HepG2 (cell line): ENCODE results near the gene BAHCC1. TPM values are rescaled to one million over a fixed set of nuclear protein-coding genes. Genes with fewer than 3 reads are reported as not detected.

Experiments
- ATAC-seq: fragments of 200-7000 bp; cut with Tn5 transposase; 3 replicates; pipeline ENCODE4 v1.9.1; 2020; ENCODE audit warnings: mild to moderate bottlenecking, moderate library complexity
- BruUV-seq: library from RNA; stranded (reverse); fragments of 400-500 nt; replicated peaks from 2 replicates; lab custom pipeline; 2021; lab: Mats Ljungman, UMichigan
- CTCF ChIA-PET: fragments of 300-600 bp; formaldehyde crosslinking; extraction: SDS; loops from one replicate; lab custom pipeline; 2021; ENCODE audit warnings: low total read pairs, inconsistent platforms, low intra/inter-chr PET ratio; lab: Yijun Ruan, JAX
- POLR2A ChIA-PET: fragments of 350-600 bp; sonication (Branson Sonifier 250); formaldehyde crosslinking; loops from one replicate; lab custom pipeline; 2020; ENCODE audit warnings: antibody characterized with exemption, inconsistent platforms; lab: Yijun Ruan, JAX
- DNase-seq: peaks from one replicate; pipeline ENCODE4 v3.0.0-alpha.2; 2015; ENCODE audit warnings: low spot score
- FAIRE-seq: peaks from 3 replicates; lab custom pipeline; 2011; peaks lifted over from hg19 to GRCh38; lab: Jason Lieb, UNC
- H2AFZ ChIP-seq: one replicate; pipeline ENCODE4 v1.6.1; 2011; ENCODE audit warnings: low read length, inconsistent platforms
- H3K27ac ChIP-seq: fragments of 300-600 bp; 3 replicates; pipeline ENCODE4 v1.8.0; 2011; ENCODE audit warnings: mixed run types, mild to moderate bottlenecking, mixed read lengths, low read length, inconsistent platforms; ENCODE audit not compliant: insufficient read depth; ENCODE audit errors: extremely low read length
- H3K27me3 ChIP-seq, 2 experiments: fragments of 200-600 bp in 1 of 2; 2 replicates in 1 of 2; 3 replicates in 1 of 2; pipeline versions ENCODE4 v1.6.0 to v1.8.0; 2011; ENCODE audit warnings: low read length in 2 of 2, mild to moderate bottlenecking in 2 of 2, moderate library complexity in 2 of 2, inconsistent platforms in 1 of 2; ENCODE audit not compliant: insufficient read depth in 2 of 2, control insufficient read depth in 1 of 2
- H3K36me3 ChIP-seq, 2 experiments: fragments of 200-600 bp in 1 of 2; replicated peaks in 1 of 2; 2 replicates in 1 of 2; 3 replicates in 1 of 2; pipeline versions ENCODE4 v1.5.1 to v1.8.0; 2011; ENCODE audit warnings: low read length in 2 of 2, inconsistent platforms in 1 of 2; ENCODE audit not compliant: insufficient read depth in 2 of 2, control insufficient read depth in 1 of 2
- H3K4me1 ChIP-seq: 2 replicates; pipeline ENCODE4 v1.5.1; 2012; ENCODE audit warnings: low read length, inconsistent platforms; ENCODE audit not compliant: insufficient read depth
- H3K4me2 ChIP-seq: 2 replicates; pipeline ENCODE4 v1.6.0; 2011; ENCODE audit warnings: low read depth, low read length, inconsistent platforms
- H3K4me3 ChIP-seq, 3 experiments: fragments of 200-600 bp in 1 of 3; sonication (generic), shearing (Covaris generic) in 1 of 3; replicated peaks in 1 of 3; 2 replicates each; pipeline ENCODE4 v1.5.1; 2011 to 2016; ENCODE audit warnings: low read length in 3 of 3, inconsistent platforms in 2 of 3, low read depth in 2 of 3, mild to moderate bottlenecking in 2 of 3, control low read depth in 1 of 3, mixed read lengths in 1 of 3; ENCODE audit not compliant: insufficient read depth in 1 of 3
- H3K79me2 ChIP-seq: one replicate; pipeline ENCODE4 v1.6.1; 2011; ENCODE audit warnings: low read length, inconsistent platforms; ENCODE audit not compliant: insufficient read depth
- H3K9ac ChIP-seq: 2 replicates; pipeline ENCODE4 v1.6.0; 2011; ENCODE audit warnings: mild to moderate bottlenecking, low read depth, low read length, inconsistent platforms; ENCODE audit not compliant: insufficient read depth
- H3K9me3 ChIP-seq: 2 replicates; pipeline ENCODE4 v1.5.1; 2012; ENCODE audit warnings: mild to moderate bottlenecking, low read length
- H4K20me1 ChIP-seq: 2 replicates; pipeline ENCODE4 v1.6.0; 2011; ENCODE audit warnings: inconsistent platforms, mild to moderate bottlenecking, low read length, moderate library complexity; ENCODE audit not compliant: insufficient read depth
- ELK4 ChIP-seq: sonication (generic); formaldehyde crosslinking; IDR thresholded peaks from 2 replicates; pipeline ENCODE4 v1.9.0; 2021; ENCODE audit warnings: missing genetic modification reagents, borderline replicate concordance
- ETV5 ChIP-seq: IDR thresholded peaks from 2 replicates; pipeline ENCODE4 v1.6.1; 2018; ENCODE audit warnings: missing biosample characterization, missing genetic modification reagents, inconsistent platforms, borderline replicate concordance
- KMT2A ChIP-seq: sonication (generic); formaldehyde crosslinking; IDR thresholded peaks from 2 replicates; pipeline ENCODE4 v1.4.0; 2020; ENCODE audit warnings: missing genetic modification reagents
- TEAD3 ChIP-seq: optimal IDR thresholded peaks from 2 replicates; pipeline ENCODE3; 2016; ENCODE audit warnings: borderline replicate concordance
- ZBTB46 ChIP-seq: sonication (generic); formaldehyde crosslinking; IDR thresholded peaks from 2 replicates; pipeline ENCODE4 v1.4.0; 2020; ENCODE audit warnings: mild to moderate bottlenecking, missing genetic modification reagents, borderline replicate concordance
- ZNF687 ChIP-seq: sonication (generic); formaldehyde crosslinking; IDR thresholded peaks from 2 replicates; pipeline ENCODE4 v1.5.1; 2020; ENCODE audit warnings: mild to moderate bottlenecking, missing genetic modification reagents, moderate library complexity
- WGBS: methylation state at CpG from one replicate; pipeline ENCODE4 v1.1.6; 2017; ENCODE audit warnings: low lambda C conversion rate; 5-methylcytosine and 5-hydroxymethylcytosine counted together
- in situ Hi-C: cut with HindIII; loops from 2 replicates; pipeline ENCODE4 v1.10.0; 2017; ENCODE audit warnings: low pct_unique_long_range_greater_than_20kb; ENCODE audit not compliant: extremely low pct_ligation_motif_present
- intact Hi-C: fragments of 100-400 bp; cut with micrococcal nuclease; formaldehyde crosslinking; loops from one replicate; pipeline ENCODE4 v1.10.0; 2022; ENCODE audit not compliant: unreplicated experiment
- polyA plus RNA-seq, 8 experiments: library from polyadenylated mRNA; depleted of rRNA in 3 of 8; stranded (reverse) in 7 of 8; unstranded in 1 of 8; fragments of >200 nt; fragmentation: Illumina TruSeq in 4 of 8; extraction: Trizol in 4 of 8; gene quantifications; 2 replicates each; pipeline versions ENCODE4 v1.2.1 to v1.2.3, GENCODE V29; 2011 to 2016; ENCODE audit warnings: low read depth in 4 of 8, missing spikeins in 1 of 8, mixed read lengths in 1 of 8; ENCODE audit not compliant: insufficient read depth in 1 of 8
- total RNA-seq, 5 experiments: library from RNA; depleted of rRNA; stranded (reverse); fragments of >200 nt; fragmentation: Illumina TruSeq; extraction: Trizol; gene quantifications; 2 replicates each; pipeline ENCODE4 v1.2.3, GENCODE V29; 2016; ENCODE audit warnings: low read depth in 1 of 5
- TF ChIP-seq, protein P1 (sequence below): sonication (generic); formaldehyde crosslinking; IDR thresholded peaks from 2 replicates; pipeline ENCODE4 v1.4.0; 2020; ENCODE audit warnings: missing genetic modification reagents

The BAHCC1 gene
- total and polyA plus RNA-seq, 2 of the 13 experiments (the other 11 are each of a cell fraction or from before 2014, with no cell fraction given): 1.4 to 1.7 TPM

DNA sequence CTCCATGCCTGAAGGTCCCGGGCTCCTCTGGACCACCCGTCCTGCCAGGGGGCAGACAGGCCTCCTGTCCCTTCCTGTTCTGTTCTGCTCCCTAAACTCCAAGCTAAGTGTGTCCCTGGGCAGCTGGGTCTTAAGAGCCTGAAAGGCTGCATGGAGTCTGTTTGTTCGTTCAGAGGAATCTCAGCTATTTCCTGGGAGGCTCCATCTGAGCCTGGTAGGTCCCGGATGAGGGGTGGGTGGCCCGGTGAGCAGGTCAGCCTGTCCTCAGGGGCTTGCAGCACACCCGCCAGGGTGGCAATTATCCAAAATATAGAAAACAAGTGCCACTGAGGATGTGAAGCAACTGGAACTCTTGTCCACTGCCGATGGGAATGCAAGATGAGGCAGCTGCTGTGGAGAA lies 104.8 kb downstream of the BAHCC1 start:
- H3K27me3 ChIP-seq: peaks cover 4 to 22% of the 10 kb centered on the region in 2 experiments

DNA sequence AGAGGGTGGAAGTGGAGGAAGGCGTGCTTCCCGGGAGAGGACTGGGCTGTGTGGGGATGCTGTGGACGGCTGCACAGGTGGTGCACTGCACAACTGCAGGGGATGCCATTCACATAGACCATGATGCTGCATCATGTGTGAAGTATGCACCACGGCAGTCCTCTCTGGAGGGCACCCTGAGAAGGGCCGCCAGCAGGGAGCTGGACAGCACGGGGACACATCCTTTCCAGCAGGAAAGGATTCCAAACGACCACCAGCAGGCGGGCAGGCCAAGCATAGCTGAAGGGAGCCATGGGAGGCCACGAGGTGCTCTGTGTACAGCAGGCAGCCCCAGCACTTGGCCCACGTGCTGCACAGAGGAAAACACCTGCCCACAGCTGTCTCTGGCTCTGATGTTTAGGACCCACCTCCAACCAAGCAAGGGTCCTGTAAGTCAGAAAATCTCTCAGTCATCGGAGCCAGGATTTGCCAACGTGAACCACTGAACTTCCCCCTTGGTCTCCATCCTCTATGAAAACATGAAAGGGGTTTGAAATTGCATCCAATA lies 107.3 kb downstream of the BAHCC1 start:
- no TSS peak for BruUV-seq
- Histone ChIP-seq H4K20me1 (no peaks in the 10 kb centered on the region), H3K9me3 (no peaks in the 10 kb centered on the region), H3K27ac (no peak overlapping the region), H3K4me1 (peaks cover 12% of the 10 kb centered on the region), H3K4me3 (no peak overlapping the region), H3K4me2 (no peak overlapping the region), H3K36me3 (no peaks in the 10 kb centered on the region), H3K9ac (no peak overlapping the region), H3K27me3 (peaks cover 4 to 21% of the 10 kb centered on the region in 2 experiments), H3K79me2 (no peaks in the 10 kb centered on the region), H2AFZ (no peak overlapping the region)
- intact Hi-C loops: no loop called here
- 23% methylated on average over 7 of the region's 12 CpGs for WGBS
- POLR2A ChIA-PET: interaction anchor here (1.6 kb wide), 1 partner anchor 10 kb away, joined by 7 read pairs; the partner anchor contains the start of gene ACTG1
- in situ Hi-C loops: no loop called here
- CTCF ChIA-PET: no interaction called here
- DNase-seq (no peak), FAIRE-seq (no peak), ATAC-seq (peak; percentile 8)
- TF ChIP-seq, protein P1, sequence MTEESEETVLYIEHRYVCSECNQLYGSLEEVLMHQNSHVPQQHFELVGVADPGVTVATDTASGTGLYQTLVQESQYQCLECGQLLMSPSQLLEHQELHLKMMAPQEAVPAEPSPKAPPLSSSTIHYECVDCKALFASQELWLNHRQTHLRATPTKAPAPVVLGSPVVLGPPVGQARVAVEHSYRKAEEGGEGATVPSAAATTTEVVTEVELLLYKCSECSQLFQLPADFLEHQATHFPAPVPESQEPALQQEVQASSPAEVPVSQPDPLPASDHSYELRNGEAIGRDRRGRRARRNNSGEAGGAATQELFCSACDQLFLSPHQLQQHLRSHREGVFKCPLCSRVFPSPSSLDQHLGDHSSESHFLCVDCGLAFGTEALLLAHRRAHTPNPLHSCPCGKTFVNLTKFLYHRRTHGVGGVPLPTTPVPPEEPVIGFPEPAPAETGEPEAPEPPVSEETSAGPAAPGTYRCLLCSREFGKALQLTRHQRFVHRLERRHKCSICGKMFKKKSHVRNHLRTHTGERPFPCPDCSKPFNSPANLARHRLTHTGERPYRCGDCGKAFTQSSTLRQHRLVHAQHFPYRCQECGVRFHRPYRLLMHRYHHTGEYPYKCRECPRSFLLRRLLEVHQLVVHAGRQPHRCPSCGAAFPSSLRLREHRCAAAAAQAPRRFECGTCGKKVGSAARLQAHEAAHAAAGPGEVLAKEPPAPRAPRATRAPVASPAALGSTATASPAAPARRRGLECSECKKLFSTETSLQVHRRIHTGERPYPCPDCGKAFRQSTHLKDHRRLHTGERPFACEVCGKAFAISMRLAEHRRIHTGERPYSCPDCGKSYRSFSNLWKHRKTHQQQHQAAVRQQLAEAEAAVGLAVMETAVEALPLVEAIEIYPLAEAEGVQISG (CRISPR knock-in tag): 0 out of 2 replicates have a peak, but pooled peaks have one; percentile 17
- peak; percentile 62; the same call in 1 of the 2 replicates for TF ChIP-seq ELK4
- peak; percentile 38; the same call in 1 of the 2 replicates for TF ChIP-seq ZNF687 (CRISPR knock-in tag)
- no peak for TF ChIP-seq ZBTB46

More for the DNA sequence above, 104.8 kb downstream of the BAHCC1 start:
- no peak overlapping the region for H2AFZ ChIP-seq
- no peak for FAIRE-seq
- CTCF ChIA-PET: no interaction called here
- TF ChIP-seq ETV5 (CRISPR knock-in tag) (peak; percentile 44; the same call in 1 of the 2 replicates), KMT2A (no peak), TEAD3 (CRISPR knock-in tag) (peak; percentile 52)
- TF ChIP-seq, all 625 proteins: peak for 2
- BruUV-seq: no TSS peak
- WGBS: 25% methylated on average over 5 of the region's 7 CpGs
- Histone ChIP-seq H3K79me2 (no peaks in the 10 kb centered on the region), H3K4me1 (peaks cover 16% of the 10 kb centered on the region), H4K20me1 (no peaks in the 10 kb centered on the region), H3K27ac (no peak overlapping the region), H3K9me3 (no peaks in the 10 kb centered on the region), H3K4me2 (peak overlapping the region; percentile 1; the same call in 1 of the 2 replicates), H3K9ac (no peak overlapping the region), H3K36me3 (no peaks in the 10 kb centered on the region), H3K4me3 (no peak overlapping the region; a peak in 1 of 6 replicates)
- POLR2A ChIA-PET: interaction anchor here (0.6 to 1.4 kb wide), 3 partner anchors 9 to 12 kb away, joined by 3 to 4 read pairs (median 4); partner anchors contain the start of gene ACTG1
- DNase-seq: no peak
- ATAC-seq: peak; percentile 11
- intact Hi-C loops (no loop called here), in situ Hi-C loops (no loop called here)
